Right forelimb (tissue), 1 donor: ENCODE data around the gene JAKMIP1.

ENCODE experiments used
- DNase-seq: peaks from one replicate; pipeline ENCODE4 v3.0.0-alpha.2; 2018

Gene JAKMIP1

GRCh38 chr4:5980436-5981155, 219.8 kb downstream of the JAKMIP1 start:
- no peak for DNase-seq

- DNase-seq: no peak
These were observed 220.4 kb downstream of the JAKMIP1 start for GRCh38 chr4:5979981-5980380.

GRCh38 chr4:5976921-5977320, 223.4 kb downstream of the JAKMIP1 start:
- DNase-seq: no peak

- no peak for DNase-seq
These were observed 223.9 kb downstream of the JAKMIP1 start for GRCh38 chr4:5976431-5976830.
